Stimulated activated CD8-positive, alpha-beta memory T cell treated with anti-CD3 and anti-CD28 coated beads, Interleukin-2, amount 100 ng/mL, for 1 hour (primary cell): ENCODE results near the gene CCSAP.
A peak's percentile ranks its signal among the peaks of the same experiment; 100 is the strongest.
"Not testable (repeated sequence)": the region's sequence is repeated elsewhere in the genome, so short reads cannot be mapped to it uniquely, and the experiment has no call there.

Experiments used
- DNase-seq, 2 donors: peaks; one replicate each; pipeline ENCODE4 v3.0.0-alpha.2; 2020; ENCODE audit warnings: low read depth in 2 of 2

Gene CCSAP

DNA sequence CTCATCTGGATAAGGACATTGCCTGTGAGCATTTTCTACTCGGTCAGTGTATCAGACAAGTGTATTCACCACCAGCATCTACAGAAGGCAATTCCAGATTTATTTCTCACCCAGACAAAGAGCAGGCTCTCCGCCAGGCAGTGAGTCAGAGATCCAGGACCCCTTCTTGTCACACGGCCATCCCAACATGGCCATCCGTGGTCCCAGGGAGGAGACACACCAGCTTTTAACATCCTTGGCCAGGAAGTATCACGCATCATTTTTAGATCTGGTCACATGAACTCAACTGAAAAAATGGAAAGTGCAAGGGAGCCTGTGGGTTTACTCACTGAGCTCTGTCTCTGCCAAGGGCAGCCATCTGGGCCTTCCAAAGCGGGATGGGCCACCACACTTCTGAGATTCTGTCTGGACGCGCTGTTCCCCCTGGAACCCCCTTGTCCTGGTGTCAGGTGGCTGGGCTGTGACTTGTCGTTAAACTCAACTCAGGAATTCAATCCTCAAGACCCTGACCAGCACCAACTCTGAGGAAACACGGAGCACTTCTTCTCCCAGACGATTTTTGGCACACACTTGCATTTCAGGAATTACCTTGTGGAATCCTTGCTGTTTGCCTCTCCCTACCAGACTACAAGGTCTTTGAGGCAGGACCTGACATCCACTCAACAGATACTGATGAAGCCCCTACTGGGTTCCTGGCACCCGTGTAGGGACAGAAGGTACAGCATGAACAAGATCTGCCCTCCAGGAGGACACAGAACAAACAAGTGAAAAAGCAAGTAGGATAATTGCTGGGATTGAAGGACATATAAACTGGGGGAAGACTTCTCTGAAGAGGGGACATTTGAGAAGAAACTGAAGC lies 21.6 kb upstream of the CCSAP start:
- no peak for DNase-seq

DNA sequence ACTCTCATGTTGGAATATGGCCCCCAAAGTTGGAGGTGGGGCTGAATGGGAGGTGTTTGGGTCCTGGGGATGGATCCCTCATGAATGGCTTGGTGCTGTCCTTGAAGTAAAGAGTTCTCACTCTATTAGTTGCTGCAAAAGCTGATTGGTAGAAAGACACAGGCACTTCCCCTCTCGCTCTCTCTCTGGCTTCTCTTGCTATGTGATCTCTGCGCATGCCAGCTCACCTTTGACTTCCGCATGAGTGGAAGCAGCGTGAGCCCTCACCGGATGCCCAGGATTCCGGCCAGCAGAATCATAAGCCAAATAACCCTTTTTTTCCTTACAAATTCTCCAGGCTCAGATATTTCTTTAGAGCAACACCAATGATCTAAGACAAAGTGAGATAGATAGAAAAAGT lies 20.9 kb upstream of the CCSAP start:
- no peak for DNase-seq

DNA sequence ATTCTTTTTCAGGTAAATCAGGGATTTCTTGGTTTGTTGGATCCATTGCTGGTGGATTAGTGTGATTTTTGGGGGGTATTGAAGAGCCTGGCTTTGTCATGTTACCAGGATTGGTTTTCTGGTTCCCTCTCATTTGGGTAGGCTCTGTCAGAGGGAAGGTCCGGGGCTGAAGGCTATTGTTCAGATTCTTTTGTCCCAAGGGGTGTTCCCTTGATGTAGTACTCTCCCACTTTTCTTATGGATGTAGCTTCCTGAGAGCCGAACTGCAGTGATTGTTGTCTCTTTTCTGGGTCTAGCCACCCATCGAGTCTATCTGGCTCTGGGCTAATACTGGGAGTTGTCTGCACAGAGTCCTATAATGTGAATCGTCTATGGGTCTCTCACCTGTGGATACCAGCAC lies 17.6 kb upstream of the CCSAP start:
- no peak for DNase-seq

DNA sequence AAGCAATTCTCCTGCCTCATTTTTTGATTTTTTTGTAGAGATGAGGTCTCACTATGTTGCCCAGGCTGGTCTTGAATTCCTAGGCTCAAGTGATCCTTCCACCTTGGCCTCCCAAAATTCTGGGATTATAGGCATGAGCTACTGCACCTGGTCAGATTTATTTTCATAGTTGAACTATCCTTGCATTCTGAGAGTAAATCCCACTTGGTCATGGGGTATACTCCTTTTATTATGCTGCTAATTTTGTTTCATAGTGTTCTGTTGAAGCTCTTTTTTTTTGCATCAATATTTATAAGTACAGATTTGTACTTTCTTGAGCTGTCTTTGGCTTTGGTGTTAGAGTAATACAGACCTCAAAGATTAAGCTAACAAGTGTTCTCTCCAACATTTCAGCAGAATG lies 12.8 kb upstream of the CCSAP start:
- no peak for DNase-seq

DNA sequence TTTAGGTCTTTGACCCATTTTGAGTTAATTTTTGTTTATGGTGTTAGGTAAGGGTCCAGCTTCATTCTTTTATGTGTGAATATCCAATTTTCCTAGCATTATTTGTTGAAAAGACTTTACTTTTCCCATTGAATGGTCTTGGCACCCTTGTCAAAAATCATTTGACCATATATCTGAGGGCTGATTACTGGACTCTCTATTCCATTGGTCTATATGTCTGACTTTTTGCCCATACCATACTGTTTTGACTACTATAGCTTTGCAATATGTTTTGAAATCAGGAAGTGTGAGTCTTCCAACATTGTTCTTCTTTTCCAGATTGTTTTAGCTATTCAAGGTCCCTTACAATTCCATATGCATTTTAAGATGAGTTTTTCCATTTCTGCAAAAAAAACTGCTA lies 11.4 kb upstream of the CCSAP start:
- no peak for DNase-seq

DNA sequence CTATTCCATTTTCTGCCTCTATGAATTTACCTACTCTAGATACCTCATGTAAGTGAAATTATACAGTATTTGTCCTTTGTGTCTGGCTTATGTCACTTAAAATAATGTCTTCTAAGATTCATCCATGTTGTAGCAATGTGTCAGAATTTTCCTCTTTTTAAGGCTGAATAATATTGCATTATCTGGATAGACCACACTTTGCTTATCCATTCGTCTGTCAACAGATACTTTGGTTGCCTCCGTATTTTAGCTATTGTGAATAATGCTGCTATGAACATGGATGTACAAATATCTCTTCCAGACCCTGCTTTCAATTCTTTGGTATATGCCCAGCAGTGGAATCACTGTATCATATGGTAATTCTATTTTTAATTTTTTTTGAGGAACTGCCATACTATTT lies 10.1 kb upstream of the CCSAP start:
- DNase-seq, result no peak

DNA sequence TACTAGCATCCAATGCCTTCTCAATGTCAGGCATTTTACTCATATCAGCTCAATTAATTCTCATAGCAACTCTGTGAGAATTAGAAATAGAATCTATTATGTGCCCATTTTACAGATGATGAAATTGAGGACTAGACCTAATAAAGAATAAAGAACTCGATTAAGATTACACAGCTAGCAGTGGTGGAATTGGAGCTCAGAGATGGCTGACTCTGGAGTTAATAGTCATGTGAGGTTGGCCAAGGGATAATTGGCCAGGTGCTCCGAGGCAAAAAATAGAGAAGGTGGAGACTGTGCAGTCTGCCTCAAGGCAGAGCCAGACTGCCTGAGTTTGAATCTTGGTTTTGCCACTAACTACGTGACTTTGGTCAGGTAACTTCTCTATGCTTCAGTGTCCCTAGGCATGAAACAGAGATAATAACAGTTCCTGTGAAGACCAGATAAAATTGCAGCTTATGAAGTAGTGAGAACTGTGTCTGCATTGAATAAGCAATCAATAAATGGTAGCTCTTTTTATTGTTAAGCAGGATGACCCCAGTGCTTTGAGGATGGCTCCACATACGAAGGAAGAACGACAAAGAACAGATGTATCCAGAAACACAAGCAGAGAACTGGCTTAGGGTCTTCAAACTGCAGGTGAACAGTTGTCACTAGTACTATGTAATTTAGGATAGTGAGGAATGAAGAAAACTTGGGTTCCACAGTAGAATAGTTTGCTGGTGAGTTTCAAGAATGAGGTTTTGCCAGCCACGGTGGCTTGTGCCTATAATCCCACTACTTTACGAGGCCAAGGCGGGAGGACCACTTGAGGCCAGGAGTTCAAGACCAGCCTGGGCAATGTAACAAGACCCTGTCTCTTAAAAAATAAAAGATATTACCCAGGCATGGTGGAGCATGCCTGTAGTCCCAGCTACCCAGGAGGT lies 6.9 kb upstream of the CCSAP start:
- DNase-seq, result no peak

DNA sequence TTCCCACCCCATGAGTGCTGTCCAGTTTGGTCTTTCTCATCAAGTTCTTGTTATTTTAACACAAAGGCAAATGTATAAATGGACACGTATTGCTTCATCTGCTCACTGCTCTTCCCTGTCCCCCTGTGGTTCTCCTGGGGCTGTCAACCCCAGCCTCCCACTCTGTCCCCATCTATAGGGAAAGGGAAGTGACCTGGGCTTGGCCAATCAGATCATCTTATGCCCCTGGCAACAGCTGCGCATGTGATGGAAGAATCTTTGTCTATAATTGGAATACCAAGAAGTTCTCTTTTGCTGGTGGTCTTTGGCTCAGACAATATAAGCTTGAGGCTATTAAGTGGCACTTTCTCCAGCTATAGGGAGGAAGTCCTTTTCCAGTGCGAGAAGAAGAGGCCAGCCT lies 4.7 kb upstream of the CCSAP start:
- DNase-seq, result no peak

DNA sequence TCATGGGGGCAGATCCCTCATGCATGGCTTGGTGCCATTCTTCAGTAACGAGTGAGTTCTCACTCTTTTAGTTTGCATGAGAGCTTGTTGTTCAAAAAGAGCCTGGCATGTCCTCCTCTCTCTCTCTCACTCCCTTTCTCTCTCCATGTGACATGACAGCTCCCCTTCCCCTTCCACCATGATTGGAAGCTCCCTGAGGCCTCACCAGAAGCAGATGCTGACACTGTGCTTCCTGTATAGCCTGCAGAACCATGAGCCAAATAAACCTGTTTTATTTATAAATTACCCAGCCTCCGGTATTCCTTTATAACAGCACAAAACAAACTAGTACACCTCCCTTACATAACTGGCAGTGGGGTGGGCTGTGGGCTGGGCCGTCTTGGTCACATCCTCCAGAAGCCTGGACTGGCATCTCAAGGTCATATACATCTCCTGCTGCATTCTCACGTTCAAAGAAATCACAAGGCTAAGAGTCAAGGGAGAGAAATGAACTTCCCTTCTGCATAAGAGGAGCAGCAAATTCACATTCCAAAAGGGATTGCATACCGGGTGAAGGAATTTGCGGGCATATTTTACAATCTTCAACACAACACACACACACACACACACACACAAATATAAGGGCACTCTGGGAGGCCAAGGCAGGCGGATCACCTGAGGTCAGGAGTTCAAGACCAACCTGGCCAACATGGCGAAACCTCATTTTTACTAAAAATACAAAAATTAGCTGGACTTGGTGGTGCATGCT lies 2.3 kb upstream of the CCSAP start:
- DNase-seq, result no peak

DNA sequence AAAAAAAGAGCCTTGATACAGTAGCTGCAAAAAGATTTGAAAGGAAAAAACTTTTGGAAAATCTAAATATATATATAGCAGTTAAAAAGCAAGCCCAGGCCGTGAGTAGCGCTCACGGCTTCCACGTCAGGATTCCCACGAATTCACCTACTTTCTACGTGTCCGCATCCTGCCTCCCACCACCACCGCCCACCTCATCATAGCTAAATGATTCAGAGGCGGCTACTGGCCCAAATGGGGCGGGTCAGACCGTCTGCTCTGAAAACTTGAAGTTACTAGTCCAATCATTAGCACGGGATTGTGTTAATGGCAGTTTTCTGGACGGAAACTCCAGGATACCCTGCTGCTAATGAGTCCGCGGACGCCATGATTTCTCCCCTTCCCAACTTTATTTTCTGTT lies 1.3 kb upstream of the CCSAP start:
- no peak for DNase-seq

DNA sequence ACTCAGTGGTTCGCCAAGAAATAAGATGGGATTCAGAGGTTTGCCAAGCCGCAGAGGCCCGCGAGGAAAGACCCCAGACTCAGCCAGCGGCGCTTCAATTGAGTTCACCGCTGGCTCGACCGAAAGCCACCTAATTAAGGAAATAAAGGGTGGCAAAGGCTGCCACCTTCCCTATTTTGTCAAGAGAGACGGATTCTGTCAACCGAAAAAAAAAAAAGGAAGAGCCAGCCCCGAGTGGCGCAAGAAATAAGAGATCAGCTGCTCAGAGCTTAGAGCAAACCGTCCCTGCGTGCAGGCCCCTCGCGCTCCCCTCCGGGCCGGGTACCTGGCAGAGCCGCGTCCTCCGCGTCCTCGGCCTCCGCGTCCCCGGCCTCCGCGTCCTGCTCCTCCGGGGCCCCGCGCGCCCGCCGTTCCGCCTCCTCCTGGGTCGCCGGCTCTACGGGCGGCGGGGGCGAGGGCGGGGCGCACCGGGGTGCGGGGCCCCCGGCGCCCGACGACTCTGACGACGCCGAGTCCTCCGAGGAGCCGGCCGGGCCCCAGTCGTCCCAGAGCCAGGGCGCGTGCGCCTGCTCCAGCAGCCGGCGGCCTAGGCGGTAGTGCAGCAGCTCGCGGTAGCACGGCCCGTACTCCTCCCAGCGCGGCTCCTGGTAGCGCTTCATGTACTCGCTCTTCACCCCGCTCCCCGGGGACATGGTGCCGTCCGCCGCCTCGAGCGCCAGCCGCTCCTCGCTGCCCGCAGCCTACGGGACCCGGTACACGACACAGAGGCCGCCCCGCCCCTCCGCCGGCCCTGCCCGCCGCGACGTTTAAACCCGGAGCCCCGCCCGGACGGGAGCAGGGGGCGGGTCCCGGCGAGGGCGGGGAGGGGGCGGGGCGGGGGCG lies 832 bp downstream of the CCSAP start:
- DNase-seq, result peak in 1 of 2 donors; percentile 68

DNA sequence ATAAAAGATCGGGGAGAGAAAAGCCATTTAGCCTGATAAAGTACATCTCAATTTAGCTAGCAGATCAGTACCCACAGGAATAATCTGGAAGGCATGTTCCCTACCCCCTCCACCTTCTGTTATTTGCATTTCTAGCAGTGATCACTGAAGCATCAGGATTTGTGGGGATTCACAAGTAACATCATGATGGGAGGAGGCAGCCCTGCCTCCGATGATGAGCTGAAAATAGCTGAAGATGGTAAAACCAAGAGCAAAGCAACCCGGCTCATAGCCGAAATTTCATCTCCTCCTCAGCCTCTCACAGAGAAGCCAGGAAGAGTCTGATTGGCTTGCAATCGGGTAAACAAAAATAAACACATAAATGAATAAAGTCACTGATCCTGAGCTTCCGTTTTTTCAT lies 2.4 kb downstream of the CCSAP start:
- no peak for DNase-seq

DNA sequence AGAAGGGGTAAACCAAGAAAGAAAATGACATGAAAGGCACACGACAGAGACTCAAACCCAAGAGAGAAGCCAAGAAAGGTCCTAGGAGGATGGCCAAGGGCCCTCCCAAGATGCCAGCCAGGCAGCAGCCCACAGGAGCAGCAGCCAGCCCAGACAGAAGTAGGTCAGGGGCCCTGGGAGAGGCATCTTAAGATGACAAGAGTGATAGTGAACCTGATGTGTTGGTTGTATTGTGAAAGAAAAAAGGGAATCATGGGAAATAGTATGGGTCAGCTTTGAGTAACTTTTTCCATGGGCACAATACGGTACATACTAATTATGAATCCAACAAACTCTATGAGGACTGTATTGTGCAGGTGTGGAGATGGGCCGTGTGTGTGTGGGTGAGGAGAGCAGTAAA lies 3.3 kb downstream of the CCSAP start:
- DNase-seq, result no peak

DNA sequence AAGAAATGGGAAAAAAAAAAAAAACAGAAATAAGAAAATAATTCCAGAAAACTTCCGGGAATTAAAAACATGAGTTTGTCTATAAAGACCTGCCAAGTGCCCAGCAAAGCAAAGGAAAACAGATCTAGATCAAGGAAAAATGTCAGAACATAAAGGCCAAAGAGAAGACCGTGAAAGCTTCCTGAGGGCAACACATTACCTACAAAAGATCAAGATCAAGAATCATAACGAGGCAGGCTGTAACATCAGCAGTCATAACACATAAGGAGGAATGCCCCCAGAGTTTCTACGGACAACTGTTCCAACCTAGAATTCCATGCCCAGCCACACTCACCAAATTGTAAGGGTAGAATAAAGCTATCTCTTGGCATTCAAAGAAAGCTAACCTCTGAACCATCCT lies 3.8 kb downstream of the CCSAP start:
- DNase-seq, result no peak

DNA sequence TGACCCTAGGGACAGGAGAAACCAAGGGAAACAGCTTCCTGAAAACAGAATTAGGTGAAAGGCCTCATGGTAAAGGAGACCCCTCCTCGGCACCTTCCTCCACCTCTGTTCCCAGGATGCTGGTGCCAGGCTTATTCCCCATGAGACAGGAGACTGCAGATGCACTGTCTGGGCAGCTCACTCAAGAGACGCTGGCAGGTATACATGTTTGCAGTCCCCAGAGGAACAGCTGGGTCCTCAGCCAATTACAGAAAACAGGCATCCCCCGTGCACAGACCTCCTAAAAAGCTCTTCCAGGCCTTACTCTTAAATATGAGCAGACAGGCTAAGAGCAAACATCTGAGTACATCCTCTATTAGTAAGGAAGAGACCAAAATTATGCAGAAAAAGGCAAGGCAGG lies 6.5 kb downstream of the CCSAP start:
- no peak for DNase-seq

DNA sequence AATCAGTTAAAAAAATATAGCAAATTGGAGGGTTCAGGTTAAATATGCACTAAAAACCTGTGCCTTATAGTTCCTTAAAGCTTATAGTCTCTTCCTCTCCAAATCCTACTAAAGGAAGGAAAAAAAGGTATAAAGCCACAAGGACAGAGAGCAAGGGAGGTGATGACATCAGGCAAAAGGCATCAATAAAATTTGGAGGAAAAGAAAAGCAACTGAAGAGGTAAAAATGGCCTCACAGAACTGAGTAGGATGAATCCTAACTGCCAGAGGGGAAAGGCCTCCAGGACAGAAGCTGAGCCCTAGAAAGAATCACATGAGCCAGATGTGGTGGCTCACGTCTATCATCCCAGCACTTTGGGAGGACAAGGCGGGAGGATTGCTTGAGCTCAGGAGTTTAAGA lies 8.1 kb downstream of the CCSAP start:
- DNase-seq, result no peak

DNA sequence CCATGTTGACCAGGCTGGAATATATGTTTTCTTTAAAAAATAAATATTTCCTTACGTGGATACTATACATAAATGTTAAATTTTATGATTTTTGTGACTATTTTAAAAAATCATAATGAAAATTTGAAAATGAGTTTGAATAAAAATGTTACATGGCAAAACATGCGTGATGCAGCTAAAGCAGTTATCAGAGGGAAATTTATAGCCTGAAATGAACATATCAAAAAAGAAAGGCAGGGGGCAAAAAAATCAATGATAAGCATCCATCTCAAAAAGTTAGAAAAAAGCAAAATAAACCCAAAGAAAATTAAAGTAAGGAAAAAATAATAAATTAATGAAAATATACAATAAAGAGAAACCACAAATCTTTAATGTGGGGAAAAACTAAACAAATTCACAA lies 8.6 kb downstream of the CCSAP start:
- no peak for DNase-seq

DNA sequence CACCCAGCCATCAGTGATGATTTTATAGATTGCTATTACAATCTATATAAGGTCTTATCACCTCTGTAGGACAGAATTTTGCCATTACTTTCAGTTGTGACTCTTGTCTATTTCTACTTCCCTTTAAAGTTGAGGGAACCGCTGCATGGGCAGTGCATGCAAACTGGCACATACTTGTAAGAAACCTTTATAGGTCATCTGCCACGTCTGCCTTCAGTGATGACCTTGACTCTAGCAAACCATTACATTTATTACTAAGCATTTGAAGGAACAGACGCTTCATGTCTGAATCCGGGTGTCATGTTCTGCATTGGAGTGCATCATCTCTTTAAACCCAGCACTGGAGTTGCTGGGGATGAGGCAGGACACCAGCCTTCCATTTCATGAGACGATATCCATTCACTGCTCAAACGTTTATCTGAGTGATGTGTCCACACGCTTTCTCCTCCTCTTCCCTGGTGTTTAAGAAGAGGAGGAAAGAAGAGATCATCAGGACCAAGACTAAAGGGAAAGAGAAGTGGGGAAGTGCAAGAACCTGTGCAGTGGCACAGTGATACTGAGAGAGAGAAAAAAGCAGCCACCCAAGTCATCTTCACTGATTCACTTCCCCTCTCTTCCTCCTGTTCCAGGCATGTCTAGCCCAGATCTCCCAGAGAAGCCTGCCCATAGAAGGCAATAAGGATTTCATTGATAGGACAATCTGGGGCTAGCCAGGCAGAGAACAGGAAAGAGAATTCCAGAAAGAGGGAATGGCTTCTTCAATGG lies 14.1 kb downstream of the CCSAP start:
- no peak for DNase-seq

DNA sequence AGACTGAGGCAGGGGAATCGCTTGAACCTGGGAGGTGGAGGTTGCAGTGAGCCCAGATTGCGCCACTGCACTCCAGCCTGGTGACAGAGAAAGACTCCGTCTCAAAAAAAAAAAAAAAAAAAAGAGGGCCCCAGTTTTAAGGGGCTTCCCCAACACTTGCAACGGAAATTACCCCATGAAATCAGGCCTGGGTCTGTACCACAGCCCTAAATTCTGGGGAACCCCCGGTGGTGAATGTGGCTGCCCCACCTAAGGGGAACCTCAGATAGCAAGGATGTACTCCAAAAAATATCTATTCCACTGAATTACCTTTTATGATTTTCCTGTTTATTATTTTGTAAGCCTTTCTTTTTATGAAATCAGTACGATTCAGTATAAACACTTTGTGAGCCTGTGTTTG lies 15.1 kb downstream of the CCSAP start:
- not testable (repeated sequence) for DNase-seq

DNA sequence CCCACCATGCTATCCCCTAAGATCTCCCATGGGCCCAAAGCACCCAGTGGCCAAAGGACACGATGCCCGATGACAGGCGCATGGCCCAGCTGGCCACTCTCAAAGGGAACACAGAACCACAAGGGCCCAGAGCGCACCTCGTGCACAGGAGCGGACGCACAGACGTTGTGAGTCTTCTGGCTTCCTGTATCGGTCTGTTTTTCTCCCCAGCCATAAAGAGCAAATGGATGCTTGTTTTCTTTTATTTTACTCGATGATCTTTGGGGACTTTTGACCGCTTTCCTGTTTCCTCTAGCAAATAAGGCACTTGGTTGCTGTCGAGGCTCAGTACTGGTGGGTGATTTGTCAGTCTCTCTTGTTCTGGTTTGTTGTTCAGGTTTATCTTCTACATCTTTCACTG lies 16.2 kb downstream of the CCSAP start:
- DNase-seq, result no peak
